ENCODE measurements around the gene MYOG. TPM values are rescaled to one million over a fixed set of nuclear protein-coding genes. Genes with fewer than 3 reads are reported as not detected.
A peak's percentile ranks its signal among the peaks of the same experiment; 100 is the strongest.

The MYOG gene
- total and polyA plus RNA-seq, 2 donors (not counting 1 experiment from before 2014, with no cell fraction given) = not detected

- H3K4me1 ChIP-seq (ENCODE audit: control insufficient read depth, extremely low read depth, insufficient read depth, low read length) = peaks cover 2% of the 10 kb centered on the region
- H3K9ac ChIP-seq (ENCODE audit: insufficient read depth, low read length) = no peak overlapping the region
- H3K36me3 ChIP-seq (ENCODE audit: control insufficient read depth, insufficient read depth, low read length) = no peaks in the 10 kb centered on the region
- H3K27me3 ChIP-seq (ENCODE audit: control insufficient read depth, insufficient read depth, low read length) = peaks cover 3% of the 10 kb centered on the region
- no peak overlapping the region for H3K4me3 ChIP-seq (replicated peaks in 1 of 4; ENCODE audit: control extremely low read depth in 1 of 4, insufficient read depth in 1 of 4, low read depth in 3 of 4, low read length in 4 of 4)
- no peak for TF ChIP-seq EZH2 (IDR thresholded peaks at IDR 0.05; ENCODE audit: low read length, missing control alignments)
- peak in 1 of 2 donors; percentile 14 for TF ChIP-seq CTCF (conservative IDR thresholded peaks at IDR 0.05 in 1 of 2, IDR thresholded peaks at IDR 0.05 in 1 of 2; ENCODE audit: low read depth in 1 of 2, low read length in 2 of 2)
- no peak overlapping the region for H3K27ac ChIP-seq (ENCODE audit: insufficient read depth, low read length)
- H3K79me2 ChIP-seq (ENCODE audit: control insufficient read depth, insufficient read depth, low read length) = no peaks in the 10 kb centered on the region
- no peak overlapping the region for H2AFZ ChIP-seq (ENCODE audit: low read length)
- H4K20me1 ChIP-seq (ENCODE audit: control insufficient read depth, extremely low read depth, insufficient read depth, low read length) = no peaks in the 10 kb centered on the region
- DNase-seq (ENCODE audit: low read depth in 2 of 2) = no peak
- H3K9me3 ChIP-seq (ENCODE audit: control insufficient read depth, insufficient read depth, low read depth, low read length) = no peaks in the 10 kb centered on the region
- H3K4me2 ChIP-seq (ENCODE audit: extremely low read depth, insufficient read depth, low read length) = no peak overlapping the region
These were observed 29.3 kb downstream of the MYOG start for GRCh38 chr1:203056516-203056915.

DNA sequence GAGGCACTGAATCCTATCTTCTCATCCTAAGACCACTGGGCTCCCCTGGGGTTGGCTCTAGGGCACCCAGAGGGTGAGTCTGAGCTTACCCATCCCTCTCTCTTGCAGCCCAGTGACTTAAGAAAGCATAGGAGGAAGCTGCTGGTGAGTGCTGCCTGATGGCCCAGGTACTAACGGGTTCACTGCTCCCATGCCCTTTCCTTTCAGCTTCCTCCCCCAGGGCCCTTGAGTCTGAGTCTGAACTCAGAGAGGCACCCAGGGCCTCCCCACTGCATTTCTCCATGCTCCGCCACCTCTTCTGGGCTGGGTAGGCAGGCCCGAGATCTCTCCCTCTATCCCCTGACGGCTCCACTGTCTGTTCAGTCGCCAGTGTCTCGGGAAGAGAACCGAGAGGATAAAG, 29.8 kb downstream of the MYOG start:
- Histone ChIP-seq H3K4me1 (ENCODE audit: control insufficient read depth, extremely low read depth, insufficient read depth, low read length) (peaks cover 2% of the 10 kb centered on the region), H3K9ac (ENCODE audit: insufficient read depth, low read length) (no peak overlapping the region), H3K27me3 (ENCODE audit: control insufficient read depth, insufficient read depth, low read length) (peaks cover 3% of the 10 kb centered on the region), H3K36me3 (ENCODE audit: control insufficient read depth, insufficient read depth, low read length) (no peaks in the 10 kb centered on the region), H3K9me3 (ENCODE audit: control insufficient read depth, insufficient read depth, low read depth, low read length) (no peaks in the 10 kb centered on the region), H2AFZ (ENCODE audit: low read length) (no peak overlapping the region), H3K4me3 (replicated peaks in 1 of 4; ENCODE audit: control extremely low read depth in 1 of 4, insufficient read depth in 1 of 4, low read depth in 3 of 4, low read length in 4 of 4) (no peak overlapping the region), H3K27ac (ENCODE audit: insufficient read depth, low read length) (no peak overlapping the region), H3K4me2 (ENCODE audit: extremely low read depth, insufficient read depth, low read length) (no peak overlapping the region), H3K79me2 (ENCODE audit: control insufficient read depth, insufficient read depth, low read length) (no peaks in the 10 kb centered on the region), H4K20me1 (ENCODE audit: control insufficient read depth, extremely low read depth, insufficient read depth, low read length) (no peaks in the 10 kb centered on the region)
- TF ChIP-seq CTCF (conservative IDR thresholded peaks at IDR 0.05 in 1 of 2, IDR thresholded peaks at IDR 0.05 in 1 of 2; ENCODE audit: low read depth in 1 of 2, low read length in 2 of 2) (no peak), EZH2 (IDR thresholded peaks at IDR 0.05; ENCODE audit: low read length, missing control alignments) (no peak)
- no peak for DNase-seq (ENCODE audit: low read depth in 2 of 2)

DNA sequence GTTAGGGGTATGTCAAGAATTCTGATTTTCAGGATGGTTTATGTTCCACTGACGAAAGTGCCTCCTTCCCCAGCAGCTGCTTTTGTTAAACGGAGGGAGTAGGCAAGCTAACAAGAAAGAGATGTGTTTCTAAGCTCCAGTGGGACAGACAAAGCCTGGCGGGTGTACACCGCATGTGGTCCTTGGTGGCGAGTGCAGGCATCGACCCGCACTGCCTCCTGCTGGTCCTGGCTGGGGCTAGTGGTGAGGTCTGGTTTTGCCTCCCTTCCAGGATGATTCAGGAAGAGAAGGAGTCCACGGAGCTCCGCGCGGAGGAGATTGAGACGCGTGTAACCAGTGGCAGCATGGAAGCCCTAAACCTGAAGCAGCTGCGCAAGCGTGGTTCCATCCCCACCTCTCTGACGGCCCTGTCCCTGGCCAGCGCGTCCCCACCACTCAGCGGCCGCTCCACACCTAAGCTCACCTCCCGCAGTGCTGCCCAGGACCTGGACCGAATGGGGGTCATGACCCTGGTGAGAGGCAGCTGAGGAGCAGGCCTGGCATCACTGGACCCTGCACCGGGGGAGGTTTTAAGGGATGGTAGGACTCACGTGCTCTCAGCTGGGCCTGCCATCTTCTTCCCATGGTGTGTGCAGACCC, 30.5 kb downstream of the MYOG start:
- Histone ChIP-seq H3K36me3 (ENCODE audit: control insufficient read depth, insufficient read depth, low read length) (no peaks in the 10 kb centered on the region), H3K9me3 (ENCODE audit: control insufficient read depth, insufficient read depth, low read depth, low read length) (no peaks in the 10 kb centered on the region), H3K27ac (ENCODE audit: insufficient read depth, low read length) (no peak overlapping the region), H4K20me1 (ENCODE audit: control insufficient read depth, extremely low read depth, insufficient read depth, low read length) (no peaks in the 10 kb centered on the region), H3K4me3 (replicated peaks in 1 of 4; ENCODE audit: control extremely low read depth in 1 of 4, insufficient read depth in 1 of 4, low read depth in 3 of 4, low read length in 4 of 4) (no peak overlapping the region), H3K27me3 (ENCODE audit: control insufficient read depth, insufficient read depth, low read length) (peaks cover 3% of the 10 kb centered on the region), H3K9ac (ENCODE audit: insufficient read depth, low read length) (no peak overlapping the region), H3K4me1 (ENCODE audit: control insufficient read depth, extremely low read depth, insufficient read depth, low read length) (peaks cover 2% of the 10 kb centered on the region), H2AFZ (ENCODE audit: low read length) (no peak overlapping the region), H3K4me2 (ENCODE audit: extremely low read depth, insufficient read depth, low read length) (no peak overlapping the region), H3K79me2 (ENCODE audit: control insufficient read depth, insufficient read depth, low read length) (no peaks in the 10 kb centered on the region)
- DNase-seq (ENCODE audit: low read depth in 2 of 2) = no peak
- TF ChIP-seq EZH2 (IDR thresholded peaks at IDR 0.05; ENCODE audit: low read length, missing control alignments) (no peak), CTCF (conservative IDR thresholded peaks at IDR 0.05 in 1 of 2, IDR thresholded peaks at IDR 0.05 in 1 of 2; ENCODE audit: low read depth in 1 of 2, low read length in 2 of 2) (no peak)
